ENCODE results near the gene ABTB2.

DNA sequence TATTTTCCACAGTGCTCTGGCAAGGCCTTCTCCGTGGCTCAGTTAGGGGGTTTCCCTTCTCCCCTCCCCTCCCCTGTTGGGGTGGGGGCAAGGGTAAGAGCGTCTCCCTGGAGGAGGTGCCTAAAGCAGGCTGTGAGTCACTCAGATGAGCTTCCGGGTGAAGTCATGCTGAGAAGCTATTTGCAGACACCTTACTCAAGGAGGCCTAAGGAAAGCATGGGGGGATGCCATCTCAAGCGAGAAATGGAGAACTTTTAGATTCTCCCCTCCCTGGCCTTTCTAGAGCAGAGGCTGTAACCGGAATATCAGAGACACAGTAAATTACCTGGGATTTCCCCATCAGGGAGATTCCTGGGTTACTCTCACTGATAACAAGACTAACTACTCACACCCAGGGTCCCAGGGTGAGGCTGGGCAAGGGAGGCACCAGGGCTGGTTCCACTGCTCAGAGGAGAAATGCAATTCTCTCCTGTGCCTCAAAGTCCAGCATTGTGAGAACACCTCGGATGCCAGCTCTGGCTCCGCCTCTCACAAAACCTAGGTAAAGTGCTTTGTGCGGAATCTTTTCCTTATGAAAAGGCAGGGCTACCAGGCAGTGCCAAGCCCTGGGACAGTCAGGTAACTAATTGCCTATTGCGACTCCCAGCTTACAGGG, 123.6 kb downstream of the ABTB2 start:
- TF ChIP-seq POLR2A (IDR thresholded peaks at IDR 0.05; ENCODE audit: low read length) (no peak), GATA1 (IDR thresholded peaks at IDR 0.05; ENCODE audit: low read depth, low read length) (no peak)
